ENCODE results near the gene ARSA.
A peak's percentile ranks its signal among the peaks of the same experiment; 100 is the strongest.

The ARSA gene

GRCh38 chr22:50606165-50606945 lies 21.6 kb downstream of the ARSA start:
- FAIRE-seq (peak; percentile 53), DNase-seq (ENCODE audit: insufficient read length, low spot score) (peak; percentile 44)

- FAIRE-seq (no peak), DNase-seq (ENCODE audit: insufficient read length, low spot score) (no peak)
Measured at GRCh38 chr22:50605613-50606074, 22.3 kb downstream of the ARSA start.

- DNase-seq (ENCODE audit: insufficient read length, low spot score) (peak; percentile 28), FAIRE-seq (no peak)
Measured at GRCh38 chr22:50605002-50605612, 22.8 kb downstream of the ARSA start.

GRCh38 chr22:50604256-50605001 lies 23.5 kb downstream of the ARSA start:
- no peak for DNase-seq (ENCODE audit: insufficient read length, low spot score)
- no peak for FAIRE-seq

- FAIRE-seq (no peak), DNase-seq (ENCODE audit: insufficient read length, low spot score) (peak; percentile 28)
Measured at GRCh38 chr22:50603511-50604255, 24.3 kb downstream of the ARSA start.

GRCh38 chr22:50602338-50602700 lies 25.6 kb downstream of the ARSA start:
- peak; percentile 13 for DNase-seq (ENCODE audit: insufficient read length, low spot score)
- no peak for FAIRE-seq

GRCh38 chr22:50601669-50602337 lies 26.1 kb downstream of the ARSA start:
- FAIRE-seq (no peak), DNase-seq (ENCODE audit: insufficient read length, low spot score) (peak; percentile 26)

- no peak for FAIRE-seq
- DNase-seq (ENCODE audit: insufficient read length, low spot score): peak; percentile 27
Measured at GRCh38 chr22:50600967-50601668, 26.8 kb downstream of the ARSA start.

GRCh38 chr22:50600538-50600937 lies 27.4 kb downstream of the ARSA start, which contains the start of gene MAPK8IP2:
TSS of gene MAPK8IP2 (plus strand) at chr22:50600793. CDS start at chr22:50600819, 26 bp downstream.
- DNase-seq (ENCODE audit: insufficient read length, low spot score): peak; percentile 57
- FAIRE-seq: no peak

- DNase-seq (ENCODE audit: insufficient read length, low spot score): peak; percentile 90
- FAIRE-seq: no peak
Measured at GRCh38 chr22:50599816-50600455, 28.0 kb downstream of the ARSA start.

GRCh38 chr22:50597097-50597496 lies 30.9 kb downstream of the ARSA start:
- FAIRE-seq (no peak), DNase-seq (ENCODE audit: insufficient read length, low spot score) (no peak)

- DNase-seq (ENCODE audit: insufficient read length, low spot score) (no peak), FAIRE-seq (no peak)
Measured at GRCh38 chr22:50595189-50595588, 32.8 kb downstream of the ARSA start.

- FAIRE-seq (no peak), DNase-seq (ENCODE audit: insufficient read length, low spot score) (no peak)
Measured at GRCh38 chr22:50587407-50587806, 40.5 kb downstream of the ARSA start.

GRCh38 chr22:50586416-50586815 lies 41.5 kb downstream of the ARSA start:
- FAIRE-seq (no peak), DNase-seq (ENCODE audit: insufficient read length, low spot score) (no peak)

- DNase-seq (ENCODE audit: insufficient read length, low spot score) (no peak), FAIRE-seq (no peak)
Measured at GRCh38 chr22:50585781-50586180, 42.2 kb downstream of the ARSA start.

GRCh38 chr22:50585238-50585637 lies 42.7 kb downstream of the ARSA start:
- no peak for FAIRE-seq
- DNase-seq (ENCODE audit: insufficient read length, low spot score): no peak

- no peak for DNase-seq (ENCODE audit: insufficient read length, low spot score)
- FAIRE-seq: no peak
Measured at GRCh38 chr22:50584106-50585096, 43.6 kb downstream of the ARSA start.

- peak; percentile 65 for FAIRE-seq
- DNase-seq (ENCODE audit: insufficient read length, low spot score): no peak
Measured at GRCh38 chr22:50583294-50583861, 44.6 kb downstream of the ARSA start.
